ENCODE measurements around the gene CYP4F11. TPM values are rescaled to one million over a fixed set of nuclear protein-coding genes. Genes with fewer than 3 reads are reported as not detected.

The CYP4F11 gene, protein sequence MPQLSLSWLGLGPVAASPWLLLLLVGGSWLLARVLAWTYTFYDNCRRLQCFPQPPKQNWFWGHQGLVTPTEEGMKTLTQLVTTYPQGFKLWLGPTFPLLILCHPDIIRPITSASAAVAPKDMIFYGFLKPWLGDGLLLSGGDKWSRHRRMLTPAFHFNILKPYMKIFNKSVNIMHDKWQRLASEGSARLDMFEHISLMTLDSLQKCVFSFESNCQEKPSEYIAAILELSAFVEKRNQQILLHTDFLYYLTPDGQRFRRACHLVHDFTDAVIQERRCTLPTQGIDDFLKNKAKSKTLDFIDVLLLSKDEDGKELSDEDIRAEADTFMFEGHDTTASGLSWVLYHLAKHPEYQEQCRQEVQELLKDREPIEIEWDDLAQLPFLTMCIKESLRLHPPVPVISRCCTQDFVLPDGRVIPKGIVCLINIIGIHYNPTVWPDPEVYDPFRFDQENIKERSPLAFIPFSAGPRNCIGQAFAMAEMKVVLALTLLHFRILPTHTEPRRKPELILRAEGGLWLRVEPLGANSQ
- total RNA-seq, result under 0.01 and 0.13 TPM in 2 replicates

GRCh38 chr19:15934332-15935078 is at the start of gene CYP4F11:
Gene CYP4F11, minus strand, starts transcription at chr19:15934529. Its CDS starts 121 bp downstream, at chr19:15934408.

GRCh38 chr19:15948223-15949058 is 14.1 kb upstream of the CYP4F11 start, which contains the start of gene OR10H4:
Gene OR10H4, plus strand, starts transcription at chr19:15949008. Its CDS starts 0 bp downstream, at chr19:15949008.

DNA sequence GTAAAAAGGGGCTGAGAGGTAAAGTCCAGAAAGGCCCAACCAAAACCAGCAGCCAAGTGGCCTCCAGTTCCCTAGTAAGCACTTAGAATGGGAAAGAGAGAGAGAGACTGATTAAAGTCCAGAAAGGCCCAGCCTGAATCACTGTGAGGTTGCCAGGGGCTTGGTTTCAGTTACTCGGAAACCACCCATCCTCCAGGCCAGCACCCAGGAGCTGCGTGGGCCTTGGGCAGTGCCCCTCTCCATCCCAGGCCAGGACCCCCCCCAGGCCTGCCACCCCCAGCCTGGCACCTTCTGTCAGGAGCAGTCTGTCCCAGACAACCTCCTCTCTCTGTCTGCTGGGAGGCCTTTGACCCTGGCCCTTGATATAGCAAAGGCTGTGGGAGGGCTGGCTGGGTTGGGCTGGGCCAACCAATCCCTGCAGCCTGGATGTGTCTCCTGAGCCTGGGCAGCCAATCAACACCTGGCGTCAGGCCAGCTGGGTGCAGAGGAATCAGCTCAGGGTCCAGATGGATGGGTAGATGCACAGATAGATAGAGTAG is 36.5 kb downstream of the CYP4F11 start, which contains the start of gene CYP4F2:
TSS of gene CYP4F2 (minus strand) at position 337 of the 539 bp plus-strand sequence. CDS start 463 bp downstream, outside the sequence.

Small RNAs within 50 kb of the gene (small RNA-seq; reads per million reads assigned to genes)
- gene CYP4F36P, result not detected

Other genes with a start within 250 kb of the CYP4F11 start
- not detected in 2 replicates for gene OR10H2, start 206.5 kb downstream of the CYP4F11 start, total RNA-seq
- gene OR10H3, start 196.5 kb downstream of the CYP4F11 start, total RNA-seq, result not detected in 2 replicates
- not detected in 2 replicates for gene OR10H5, start 146.9 kb downstream of the CYP4F11 start, total RNA-seq
- not detected in 2 replicates for gene OR10H1, start 118.9 kb downstream of the CYP4F11 start, total RNA-seq
- not detected in 2 replicates for gene CYP4F2, start 36.5 kb downstream of the CYP4F11 start, total RNA-seq
- not detected in 2 replicates for gene OR10H4, start 14.5 kb upstream of the CYP4F11 start, total RNA-seq
- 1,189 and 1,287 TPM in 2 replicates for gene TPM4, start 142.0 kb upstream of the CYP4F11 start, total RNA-seq
- 79.1 and 92.8 TPM in 2 replicates for gene RAB8A, start 177.4 kb upstream of the CYP4F11 start, total RNA-seq
- gene HSH2D, start 209.2 kb upstream of the CYP4F11 start, total RNA-seq, result not detected in 2 replicates
- not detected in 2 replicates for gene CIB3, start 239.0 kb upstream of the CYP4F11 start, total RNA-seq

Data from articular chondrocyte of knee joint (primary cell).